Neural progenitor cell (in vitro differentiated cells): ENCODE results near the gene ZCCHC18. TPM values are rescaled to one million over a fixed set of nuclear protein-coding genes. Genes with fewer than 3 reads are reported as not detected.

ENCODE experiments used
- DNase-seq: peaks from one replicate; pipeline ENCODE4 v3.0.0-alpha.2; 2016; ENCODE audit warnings: low spot score
- H2AFZ ChIP-seq: fragments of 200-600 bp; sonication (generic); replicated peaks from 2 replicates; pipeline ENCODE4 v1.6.1; 2016; ENCODE audit warnings: antibody characterized with exemption
- H3F3A ChIP-seq: fragments of 200-600 bp; sonication (generic); 2 replicates; pipeline ENCODE4 v1.6.1; 2016; ENCODE audit warnings: antibody characterized with exemption, low read depth
- H3K27ac ChIP-seq: fragments of 200-600 bp; sonication (generic); 2 replicates; pipeline ENCODE4 v1.5.1; 2016; ENCODE audit warnings: mild to moderate bottlenecking
- H3K27me3 ChIP-seq: fragments of 200-600 bp; sonication (generic); 2 replicates; pipeline ENCODE4 v1.6.1; 2016; ENCODE audit warnings: mild to moderate bottlenecking, moderate library complexity
- H3K36me3 ChIP-seq: fragments of 200-600 bp; sonication (generic); 2 replicates; pipeline ENCODE4 v1.5.1; 2016
- H3K4me1 ChIP-seq: fragments of 200-600 bp; sonication (generic); 2 replicates; pipeline ENCODE4 v1.6.1; 2016; ENCODE audit warnings: mixed run types
- H3K4me2 ChIP-seq: fragments of 200-600 bp; sonication (generic); 2 replicates; pipeline ENCODE4 v1.6.1; 2016
- H3K4me3 ChIP-seq: fragments of 200-600 bp; sonication (generic); 2 replicates; pipeline ENCODE4 v1.5.1; 2016
- H3K79me2 ChIP-seq: fragments of 200-600 bp; sonication (generic); 2 replicates; pipeline ENCODE4 v1.6.1; 2016; ENCODE audit warnings: low read depth
- H3K9ac ChIP-seq: fragments of 200-600 bp; sonication (generic); 2 replicates; pipeline ENCODE4 v1.6.1; 2016
- H3K9me3 ChIP-seq: fragments of 200-600 bp; sonication (generic); 2 replicates; pipeline ENCODE4 v1.5.1; 2016; ENCODE audit warnings: low read depth
- H4K20me1 ChIP-seq: fragments of 200-600 bp; sonication (generic); 2 replicates; pipeline ENCODE4 v1.6.1; 2016; ENCODE audit warnings: low read depth
- H3K27ac Mint-ChIP-seq: 3 replicates; pipeline ENCODE4 v1.8.0; 2021; ENCODE audit warnings: mixed read lengths
- H3K27me3 Mint-ChIP-seq: 2 replicates; pipeline ENCODE4 v1.8.0; 2022; ENCODE audit warnings: low read depth, mild to moderate bottlenecking, inconsistent platforms, moderate library complexity, mixed read lengths; ENCODE audit not compliant: insufficient read depth
- H3K36me3 Mint-ChIP-seq: 3 replicates; pipeline ENCODE4 v1.8.0; 2021; ENCODE audit warnings: mixed read lengths
- H3K4me1 Mint-ChIP-seq: 3 replicates; pipeline ENCODE4 v1.8.0; 2021; ENCODE audit warnings: mixed read lengths
- H3K4me3 Mint-ChIP-seq: 3 replicates; pipeline ENCODE4 v1.8.0; 2021; ENCODE audit warnings: mild to moderate bottlenecking, moderate library complexity, mixed read lengths
- H3K9me3 Mint-ChIP-seq: 3 replicates; pipeline ENCODE4 v1.8.0; 2020; ENCODE audit warnings: mixed read lengths
- CTCF ChIP-seq: fragments of 200-600 bp; sonication (generic); IDR thresholded peaks from 2 replicates; pipeline ENCODE4 v1.5.1; 2017; ENCODE audit warnings: antibody characterized with exemption, mild to moderate bottlenecking
- EZH2 ChIP-seq: fragments of 200-600 bp; sonication (generic); IDR thresholded peaks from 2 replicates; pipeline ENCODE4 v1.6.1; 2017; ENCODE audit warnings: antibody characterized with exemption, mild to moderate bottlenecking, moderate library complexity
- EZH2phosphoT487 ChIP-seq: fragments of 200-600 bp; sonication (generic); IDR thresholded peaks from 2 replicates; pipeline ENCODE4 v1.6.1; 2017; ENCODE audit warnings: antibody characterized with exemption
- total RNA-seq: library from RNA; depleted of rRNA; stranded (reverse); fragments of >200 nt; gene quantifications from 2 replicates; pipeline ENCODE4 v1.2.3, GENCODE V29; 2015; ENCODE audit warnings: low replicate concordance

The ZCCHC18 gene
- total RNA-seq, 1 donor from 2014 or later: 4.6 TPM

DNA sequence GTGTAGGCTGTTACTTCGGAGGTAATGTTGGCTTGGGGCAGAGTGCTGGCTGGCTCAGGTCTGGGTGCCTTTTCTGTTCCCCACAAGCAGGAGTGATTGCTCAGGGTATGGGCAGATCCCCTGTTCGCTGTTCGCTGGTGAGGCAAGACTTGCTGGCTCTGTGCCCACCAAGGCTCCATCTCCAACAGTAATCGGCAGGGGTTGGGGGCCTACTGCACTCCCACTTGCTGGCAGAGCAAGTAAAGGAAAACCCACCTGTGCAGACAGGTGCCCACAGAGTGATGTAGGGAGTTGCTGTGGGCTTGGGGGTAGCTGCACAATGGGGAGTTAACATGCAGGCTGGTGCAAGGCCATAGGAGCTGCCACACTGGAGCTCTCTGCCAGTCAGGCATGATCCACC lies 28.3 kb upstream of the ZCCHC18 start:
- H3F3A ChIP-seq: no peaks in the 10 kb centered on the region
- H4K20me1 ChIP-seq: no peaks in the 10 kb centered on the region
- no peak overlapping the region for H3K27ac Mint-ChIP-seq
- no peaks in the 10 kb centered on the region for H3K4me1 ChIP-seq
- no peak overlapping the region for H3K4me3 Mint-ChIP-seq
- no peak overlapping the region for H3K27ac ChIP-seq
- no peak for DNase-seq
- no peaks in the 10 kb centered on the region for H3K36me3 Mint-ChIP-seq
- peaks cover 2% of the 10 kb centered on the region for H3K9me3 Mint-ChIP-seq
- no peaks in the 10 kb centered on the region for H3K9me3 ChIP-seq
- peaks cover 8% of the 10 kb centered on the region for H3K27me3 ChIP-seq
- H3K79me2 ChIP-seq: no peaks in the 10 kb centered on the region
- no peak overlapping the region for H3K9ac ChIP-seq
- H3K36me3 ChIP-seq: no peaks in the 10 kb centered on the region
- TF ChIP-seq CTCF (no peak), EZH2 (no peak), EZH2phosphoT487 (no peak)
- no peak overlapping the region for H3K4me2 ChIP-seq
- no peaks in the 10 kb centered on the region for H3K27me3 Mint-ChIP-seq
- H2AFZ ChIP-seq: no peak overlapping the region
- H3K4me3 ChIP-seq: no peak overlapping the region
- no peaks in the 10 kb centered on the region for H3K4me1 Mint-ChIP-seq

- Histone ChIP-seq H3K79me2 (no peaks in the 10 kb centered on the region), H3K4me2 (no peak overlapping the region), H3K27ac (no peak overlapping the region), H3K9ac (no peak overlapping the region), H3K27me3 (peaks cover 9% of the 10 kb centered on the region), H2AFZ (no peak overlapping the region), H4K20me1 (no peaks in the 10 kb centered on the region), H3K4me3 (no peak overlapping the region), H3F3A (no peaks in the 10 kb centered on the region), H3K9me3 (no peaks in the 10 kb centered on the region), H3K36me3 (no peaks in the 10 kb centered on the region), H3K4me1 (no peaks in the 10 kb centered on the region)
- no peaks in the 10 kb centered on the region for H3K4me1 Mint-ChIP-seq
- H3K9me3 Mint-ChIP-seq: peaks cover 2% of the 10 kb centered on the region
- H3K36me3 Mint-ChIP-seq: no peaks in the 10 kb centered on the region
- no peaks in the 10 kb centered on the region for H3K27me3 Mint-ChIP-seq
- no peak for TF ChIP-seq CTCF
- TF ChIP-seq EZH2: no peak
- no peak for TF ChIP-seq EZH2phosphoT487
- no peak overlapping the region for H3K4me3 Mint-ChIP-seq
- no peak overlapping the region for H3K27ac Mint-ChIP-seq
- no peak for DNase-seq
These were observed 27.6 kb upstream of the ZCCHC18 start for GRCh38 chrX:104084534-104085277.

GRCh38 chrX:104085477-104085876 lies 26.8 kb upstream of the ZCCHC18 start:
- Histone ChIP-seq H3K4me1 (no peaks in the 10 kb centered on the region), H4K20me1 (no peaks in the 10 kb centered on the region), H3K79me2 (no peaks in the 10 kb centered on the region), H3K9me3 (no peaks in the 10 kb centered on the region), H3K36me3 (no peaks in the 10 kb centered on the region), H3K4me2 (no peak overlapping the region), H3K27ac (no peak overlapping the region), H3F3A (no peaks in the 10 kb centered on the region), H2AFZ (no peak overlapping the region), H3K4me3 (no peak overlapping the region), H3K9ac (no peak overlapping the region), H3K27me3 (peaks cover 15% of the 10 kb centered on the region)
- no peaks in the 10 kb centered on the region for H3K36me3 Mint-ChIP-seq
- TF ChIP-seq CTCF (no peak), EZH2phosphoT487 (no peak), EZH2 (no peak)
- DNase-seq: no peak
- no peak overlapping the region for H3K27ac Mint-ChIP-seq
- H3K27me3 Mint-ChIP-seq: no peaks in the 10 kb centered on the region
- H3K4me1 Mint-ChIP-seq: no peaks in the 10 kb centered on the region
- no peak overlapping the region for H3K4me3 Mint-ChIP-seq
- H3K9me3 Mint-ChIP-seq: peaks cover 2% of the 10 kb centered on the region
